Measurements from ENCODE around the gene PGGHG. TPM values are rescaled to one million over a fixed set of nuclear protein-coding genes. Genes with fewer than 3 reads are reported as not detected.
"Not testable (repeated sequence)": the region's sequence is repeated elsewhere in the genome, so short reads cannot be mapped to it uniquely, and the experiment has no call there.

The PGGHG gene
- polyA plus RNA-seq, 1 experiment: 4.0 TPM

- no peak for DNase-seq (ENCODE audit: low read depth, low spot score)
- H3K4me3 ChIP-seq (ENCODE audit: low read depth, low read length): no peak overlapping the region
- peaks cover 62% of the 10 kb centered on the region for H3K27me3 ChIP-seq (ENCODE audit: control insufficient read depth, insufficient read depth, low read length)
- ChIA-PET POLR2A (interaction anchor here (0.6 kb wide), 2 partner anchors 12 to 21 kb away, joined by 3 to 4 read pairs; no protein-coding TSS in a partner anchor), CTCF (no interaction called here)
- H3K27ac ChIP-seq (ENCODE audit: low read depth, low read length): no peak overlapping the region
- no peak for TF ChIP-seq CTCF (IDR thresholded peaks at IDR 0.05; ENCODE audit: low read depth, low read length)
- no peaks in the 10 kb centered on the region; the same call in 1 of the 2 replicates for H3K9me3 ChIP-seq (ENCODE audit: control insufficient read depth, insufficient read depth, low read length)
Observed at GRCh38 chr11:283405-284104, 5.4 kb upstream of the PGGHG start.

GRCh38 chr11:284105-285020 lies 4.6 kb upstream of the PGGHG start:
- H3K27me3 ChIP-seq (ENCODE audit: control insufficient read depth, insufficient read depth, low read length): peaks cover 56% of the 10 kb centered on the region
- no peaks in the 10 kb centered on the region; the same call in 1 of the 2 replicates for H3K9me3 ChIP-seq (ENCODE audit: control insufficient read depth, insufficient read depth, low read length)
- POLR2A ChIA-PET: interaction anchor here (0.6 kb wide), 1 partner anchor 20 kb away, joined by 4 read pairs; no protein-coding TSS in a partner anchor
- no peak for TF ChIP-seq CTCF (IDR thresholded peaks at IDR 0.05; ENCODE audit: low read depth, low read length)
- H3K4me3 ChIP-seq (ENCODE audit: low read depth, low read length): no peak overlapping the region
- CTCF ChIA-PET: no interaction called here
- no peak for DNase-seq (ENCODE audit: low read depth, low spot score)
- H3K27ac ChIP-seq (ENCODE audit: low read depth, low read length): no peak overlapping the region

GRCh38 chr11:285021-285893 lies 3.7 kb upstream of the PGGHG start:
- ChIA-PET POLR2A (no interaction called here), CTCF (no interaction called here)
- TF ChIP-seq CTCF (IDR thresholded peaks at IDR 0.05; ENCODE audit: low read depth, low read length): no peak
- no peak for DNase-seq (ENCODE audit: low read depth, low spot score)
- Histone ChIP-seq H3K4me3 (ENCODE audit: low read depth, low read length) (no peak overlapping the region), H3K27me3 (ENCODE audit: control insufficient read depth, insufficient read depth, low read length) (peaks cover 50% of the 10 kb centered on the region), H3K9me3 (ENCODE audit: control insufficient read depth, insufficient read depth, low read length) (no peaks in the 10 kb centered on the region; the same call in 1 of the 2 replicates), H3K27ac (ENCODE audit: low read depth, low read length) (no peak overlapping the region)

- no peak for TF ChIP-seq CTCF (IDR thresholded peaks at IDR 0.05; ENCODE audit: low read depth, low read length)
- no peaks in the 10 kb centered on the region; the same call in 1 of the 2 replicates for H3K9me3 ChIP-seq (ENCODE audit: control insufficient read depth, insufficient read depth, low read length)
- no peak overlapping the region for H3K27ac ChIP-seq (ENCODE audit: low read depth, low read length)
- POLR2A ChIA-PET: no interaction called here
- H3K4me3 ChIP-seq (ENCODE audit: low read depth, low read length): no peak overlapping the region
- CTCF ChIA-PET: no interaction called here
- DNase-seq (ENCODE audit: low read depth, low spot score): no peak
- peaks cover 47% of the 10 kb centered on the region for H3K27me3 ChIP-seq (ENCODE audit: control insufficient read depth, insufficient read depth, low read length)
Observed at GRCh38 chr11:285894-286220, 3.1 kb upstream of the PGGHG start.

- H3K9me3 ChIP-seq (ENCODE audit: control insufficient read depth, insufficient read depth, low read length); DNase-seq (ENCODE audit: low read depth, low spot score); CTCF ChIA-PET; H3K4me3 ChIP-seq (ENCODE audit: low read depth, low read length); POLR2A ChIA-PET; H3K27ac ChIP-seq (ENCODE audit: low read depth, low read length): not testable (repeated sequence)
- peaks cover 33% of the 10 kb centered on the region for H3K27me3 ChIP-seq (ENCODE audit: control insufficient read depth, insufficient read depth, low read length)
Observed at GRCh38 chr11:286977-287820, 1.7 kb upstream of the PGGHG start.

All from AG04450 (cell line).